GM21515 (cell line): ENCODE measurements around the gene IL20RB.
"Not testable (repeated sequence)": the region's sequence is repeated elsewhere in the genome, so short reads cannot be mapped to it uniquely, and the experiment has no call there.

Experiments
- ATAC-seq: cut with Tn5 transposase; IDR thresholded peaks from one replicate; pipeline ENCODE4 v1.9.1; 2021; ENCODE audit not compliant: unreplicated experiment

IL20RB gene

GRCh38 chr3:136943436-136943835 is 14.3 kb upstream of the IL20RB start:
- ATAC-seq = no peak

- no peak for ATAC-seq
Measured at GRCh38 chr3:136946978-136947377, 10.8 kb upstream of the IL20RB start.

GRCh38 chr3:136947477-136947876 is 10.3 kb upstream of the IL20RB start:
- no peak for ATAC-seq

GRCh38 chr3:136949146-136949545 is 8.6 kb upstream of the IL20RB start:
- ATAC-seq = no peak

GRCh38 chr3:136949708-136950107 is 8.1 kb upstream of the IL20RB start:
- no peak for ATAC-seq

GRCh38 chr3:136950623-136951022 is 7.2 kb upstream of the IL20RB start:
- ATAC-seq = no peak

- ATAC-seq = no peak
Measured at GRCh38 chr3:136952292-136952691, 5.5 kb upstream of the IL20RB start.

GRCh38 chr3:136954251-136954650 is 3.5 kb upstream of the IL20RB start:
- ATAC-seq = no peak

GRCh38 chr3:136954980-136955780 is 2.6 kb upstream of the IL20RB start:
- ATAC-seq = no peak

GRCh38 chr3:136955813-136956212 is 2.0 kb upstream of the IL20RB start:
- no peak for ATAC-seq

GRCh38 chr3:136956971-136957370 is 812 bp upstream of the IL20RB start:
- no peak for ATAC-seq

GRCh38 chr3:136958939-136959338 is 1.2 kb downstream of the IL20RB start:
- no peak for ATAC-seq

- ATAC-seq = no peak
Measured at GRCh38 chr3:136959599-136959998, 1.8 kb downstream of the IL20RB start.

GRCh38 chr3:136960838-136961836 is 3.4 kb downstream of the IL20RB start:
- ATAC-seq = no peak

- no peak for ATAC-seq
Measured at GRCh38 chr3:136962927-136963326, 5.1 kb downstream of the IL20RB start.

- not testable (repeated sequence) for ATAC-seq
Measured at GRCh38 chr3:136969539-136969938, 11.8 kb downstream of the IL20RB start.

- ATAC-seq = no peak
Measured at GRCh38 chr3:136973352-136973751, 15.6 kb downstream of the IL20RB start.

- ATAC-seq = no peak
Measured at GRCh38 chr3:136974670-136975069, 16.9 kb downstream of the IL20RB start.

- ATAC-seq = no peak
Measured at GRCh38 chr3:136979204-136979603, 21.4 kb downstream of the IL20RB start.

- ATAC-seq = no peak
Measured at GRCh38 chr3:136979684-136980083, 21.9 kb downstream of the IL20RB start.

GRCh38 chr3:136982033-136982432 is 24.2 kb downstream of the IL20RB start:
- no peak for ATAC-seq
